SH-SY5Y (cell line): ENCODE results near the gene OR5A2.

Experiments
- GATA2 ChIP-seq: IDR thresholded peaks from 2 replicates; pipeline ENCODE4 v1.6.1; 2011; ENCODE audit warnings: mild to moderate bottlenecking, low read depth, low read length
- GATA3 ChIP-seq: IDR thresholded peaks from 2 replicates; pipeline ENCODE4 v1.6.1; 2011; ENCODE audit warnings: low read depth, mild to moderate bottlenecking, low read length, moderate library complexity

DNA sequence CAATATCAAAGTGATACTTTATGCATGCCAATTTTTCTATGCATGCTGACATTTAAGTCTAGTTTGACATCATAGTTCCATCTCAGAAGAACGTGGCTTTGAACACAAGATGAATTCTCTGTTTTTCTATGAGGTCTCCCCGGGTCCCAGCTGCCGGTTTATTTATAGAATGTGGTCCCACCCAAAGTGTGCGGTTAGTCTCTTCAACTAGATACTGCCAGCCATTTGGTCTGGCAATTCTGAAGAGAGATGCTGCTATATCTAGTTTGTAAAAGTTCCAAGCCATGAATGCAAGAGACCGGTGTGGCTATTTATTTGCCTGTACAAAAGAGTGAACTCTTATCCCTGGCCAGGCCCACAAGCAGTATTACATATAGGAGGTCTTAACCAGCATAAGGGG, 9.2 kb downstream of the OR5A2 start:
- TF ChIP-seq GATA3 (no peak), GATA2 (no peak)
